GM12873 (cell line): Measurements from ENCODE around the gene SLCO2A1.

Experiments used
- TF ChIP-seq, protein P1 (sequence below): IDR thresholded peaks from 2 replicates; pipeline ENCODE4 v1.5.1; 2012; ENCODE audit warnings: low read depth, mild to moderate bottlenecking, moderate library complexity, low read length, control low read depth; ENCODE audit not compliant: insufficient read depth; ENCODE audit errors: missing control alignments

SLCO2A1 gene

DNA sequence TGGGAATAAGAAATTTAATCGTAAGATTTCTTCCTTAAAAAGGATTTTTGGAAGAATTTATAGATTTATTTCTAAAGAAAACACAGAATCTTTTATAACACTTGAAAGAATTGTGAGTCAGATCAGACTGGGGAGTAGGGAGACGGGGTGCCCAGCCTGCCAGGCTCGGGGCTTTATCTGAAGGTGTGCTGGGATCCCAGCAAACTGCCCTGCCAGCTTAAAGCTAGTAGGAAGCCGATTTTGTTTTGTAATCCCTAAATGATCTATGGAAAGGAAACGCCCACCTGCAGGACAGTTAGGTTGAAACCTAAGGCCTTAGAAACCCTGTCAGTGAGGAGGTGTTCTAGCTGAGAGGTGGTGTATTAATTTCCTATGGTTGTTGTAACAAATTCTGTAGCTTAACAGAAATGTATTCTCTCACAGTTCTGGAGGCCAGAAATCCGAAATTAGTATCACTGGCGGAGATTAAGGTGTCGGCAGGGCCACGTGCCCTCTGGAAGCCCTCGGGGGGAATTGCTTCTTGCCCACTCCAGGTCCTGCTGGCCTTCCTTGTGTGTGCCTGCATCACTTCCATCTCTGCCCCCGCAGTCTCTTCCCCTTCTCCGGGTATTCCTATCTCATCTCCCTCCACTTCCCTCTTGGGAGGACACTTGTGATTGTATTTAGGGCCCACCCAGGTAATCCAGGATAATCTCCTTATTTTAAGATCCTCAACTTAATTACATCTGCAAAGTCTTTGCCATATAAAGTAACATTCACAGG is 114.7 kb downstream of the SLCO2A1 start:
- TF ChIP-seq, protein P1, sequence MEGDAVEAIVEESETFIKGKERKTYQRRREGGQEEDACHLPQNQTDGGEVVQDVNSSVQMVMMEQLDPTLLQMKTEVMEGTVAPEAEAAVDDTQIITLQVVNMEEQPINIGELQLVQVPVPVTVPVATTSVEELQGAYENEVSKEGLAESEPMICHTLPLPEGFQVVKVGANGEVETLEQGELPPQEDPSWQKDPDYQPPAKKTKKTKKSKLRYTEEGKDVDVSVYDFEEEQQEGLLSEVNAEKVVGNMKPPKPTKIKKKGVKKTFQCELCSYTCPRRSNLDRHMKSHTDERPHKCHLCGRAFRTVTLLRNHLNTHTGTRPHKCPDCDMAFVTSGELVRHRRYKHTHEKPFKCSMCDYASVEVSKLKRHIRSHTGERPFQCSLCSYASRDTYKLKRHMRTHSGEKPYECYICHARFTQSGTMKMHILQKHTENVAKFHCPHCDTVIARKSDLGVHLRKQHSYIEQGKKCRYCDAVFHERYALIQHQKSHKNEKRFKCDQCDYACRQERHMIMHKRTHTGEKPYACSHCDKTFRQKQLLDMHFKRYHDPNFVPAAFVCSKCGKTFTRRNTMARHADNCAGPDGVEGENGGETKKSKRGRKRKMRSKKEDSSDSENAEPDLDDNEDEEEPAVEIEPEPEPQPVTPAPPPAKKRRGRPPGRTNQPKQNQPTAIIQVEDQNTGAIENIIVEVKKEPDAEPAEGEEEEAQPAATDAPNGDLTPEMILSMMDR, result no peak

DNA sequence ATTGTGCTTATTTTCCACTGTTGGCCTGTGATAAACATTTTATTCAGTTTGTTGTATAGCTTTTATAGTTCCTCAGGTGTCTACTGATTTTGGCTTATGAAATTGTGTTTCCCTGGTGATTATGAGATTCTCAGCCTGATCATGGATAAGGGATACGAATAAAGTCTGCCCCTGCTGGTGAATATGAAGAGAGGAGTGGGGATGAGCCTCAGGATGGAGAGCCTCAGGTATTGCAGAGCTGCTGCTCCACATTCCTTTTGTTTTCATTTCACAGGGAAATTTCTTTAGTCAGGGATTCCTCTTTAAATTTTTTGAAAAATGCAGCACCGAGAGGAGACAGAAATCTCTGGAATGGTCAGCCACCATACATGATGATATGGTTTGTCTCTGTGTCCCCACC is 119.3 kb downstream of the SLCO2A1 start:
- TF ChIP-seq, protein P1, result no peak

DNA sequence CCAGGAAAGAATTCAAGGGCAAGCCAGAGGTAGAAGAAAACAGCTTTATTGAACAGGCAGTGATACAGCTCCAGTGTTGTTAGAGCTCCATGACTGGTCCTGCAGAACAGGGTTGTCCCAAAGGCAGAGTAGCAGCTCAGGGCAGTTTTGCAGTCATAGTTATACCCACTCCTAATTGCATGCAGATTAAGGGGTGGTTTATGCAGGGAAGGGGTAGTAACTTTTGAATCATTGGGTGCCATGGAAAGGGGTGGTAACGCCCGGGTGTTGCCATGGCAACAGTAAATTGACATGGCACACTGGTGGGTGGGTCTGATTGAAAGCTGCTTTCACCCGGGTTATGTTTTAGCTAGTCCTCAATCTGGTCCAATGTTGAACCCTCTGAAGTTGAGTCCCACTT is 124.3 kb downstream of the SLCO2A1 start:
- TF ChIP-seq, protein P1, result no peak

DNA sequence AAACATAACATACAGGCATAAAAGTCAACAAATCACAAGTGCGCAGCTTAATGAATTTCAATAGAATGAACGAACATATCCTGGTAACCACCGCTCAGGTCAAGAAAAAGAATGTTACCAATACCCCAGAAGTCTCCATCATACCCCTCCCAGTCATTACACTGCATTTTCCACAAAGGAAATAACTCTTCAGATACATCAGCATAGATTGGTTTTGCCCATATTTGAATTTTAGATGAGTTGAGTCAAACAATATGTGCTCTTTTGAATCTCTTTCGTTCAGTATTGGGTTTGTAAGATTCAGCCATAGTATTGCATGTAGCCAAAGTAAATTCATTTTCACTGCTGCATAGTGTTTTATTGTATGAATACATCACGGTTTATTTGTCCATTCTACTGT is 127.9 kb downstream of the SLCO2A1 start:
- TF ChIP-seq, protein P1, result no peak

DNA sequence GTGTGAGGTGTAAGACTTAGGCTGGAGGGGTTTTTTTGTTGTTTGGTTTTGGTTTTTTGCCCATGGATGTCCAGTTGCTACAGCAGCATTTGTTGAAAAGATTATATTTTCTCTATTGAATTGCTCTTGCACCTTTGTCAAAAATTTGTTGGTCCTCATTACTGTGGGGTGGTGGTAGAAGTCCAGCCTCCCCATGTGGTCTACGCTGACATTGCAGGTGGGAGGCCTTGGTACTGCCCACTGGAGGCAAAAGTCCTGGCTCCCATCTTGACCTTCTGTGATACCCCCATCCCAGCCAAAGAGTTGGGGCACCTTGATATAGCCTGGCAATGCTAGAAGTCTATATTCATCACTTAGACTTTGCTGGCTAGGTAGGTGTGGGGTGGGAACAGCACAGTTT is 128.6 kb downstream of the SLCO2A1 start:
- TF ChIP-seq, protein P1, result peak; percentile 58

DNA sequence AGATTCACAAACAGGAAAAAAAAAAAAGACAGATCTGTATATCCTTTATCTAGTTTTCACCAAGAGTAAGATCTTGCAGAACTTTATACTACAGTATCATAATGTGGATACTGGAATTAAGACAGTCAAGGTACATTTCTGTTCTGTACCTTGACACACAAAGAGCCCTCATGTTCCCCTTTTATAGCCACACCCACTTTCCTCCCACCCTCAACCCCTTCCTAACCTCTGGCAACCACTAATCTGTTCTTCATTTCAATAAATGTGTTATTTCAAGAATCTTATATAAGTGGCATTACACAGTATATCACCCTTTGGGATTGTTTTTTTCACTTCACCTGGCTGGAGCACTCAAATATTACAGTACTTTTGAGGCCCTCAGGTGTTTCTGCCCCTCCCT is 130.4 kb downstream of the SLCO2A1 start:
- TF ChIP-seq, protein P1, result no peak

DNA sequence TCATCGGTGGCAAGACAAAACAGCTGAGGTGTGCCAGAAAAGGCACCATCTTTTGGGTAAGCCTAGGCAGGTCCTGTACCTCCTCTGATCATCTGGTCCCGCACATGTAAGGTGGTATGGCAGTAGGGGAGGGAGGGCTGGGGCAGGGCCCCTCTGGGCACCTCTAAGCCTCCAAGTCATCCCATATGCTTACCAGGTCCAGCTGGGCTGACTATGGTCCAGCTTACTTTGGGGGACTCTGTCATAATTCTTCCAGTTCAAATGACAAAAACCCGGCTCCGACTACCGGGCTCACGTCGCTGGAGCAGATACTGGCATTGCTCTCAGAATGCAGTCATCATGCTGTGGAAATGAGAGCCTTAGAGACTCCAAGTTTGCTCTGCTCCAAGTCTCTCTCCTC is 132.2 kb downstream of the SLCO2A1 start:
- TF ChIP-seq, protein P1, result no peak
